Mammary epithelial cell (primary cell): ENCODE results near the gene MGST3.

ENCODE experiments used
- EZH2 ChIP-seq: IDR thresholded peaks from 2 replicates; pipeline ENCODE4 v1.6.1; 2012; ENCODE audit warnings: low read length, inconsistent platforms, borderline replicate concordance
- TF ChIP-seq, protein P1 (sequence below), 2 donors: IDR thresholded peaks in 1 of 2; conservative IDR thresholded peaks in 1 of 2; 2 replicates each; pipeline ENCODE4 v1.5.1; 2011 to 2012; ENCODE audit warnings: inconsistent platforms in 2 of 2, low read length in 2 of 2, mild to moderate bottlenecking in 2 of 2, control low read depth in 1 of 2, low read depth in 1 of 2; ENCODE audit not compliant: insufficient read depth in 1 of 2; ENCODE audit errors: extremely low read depth in 1 of 2

DNA sequence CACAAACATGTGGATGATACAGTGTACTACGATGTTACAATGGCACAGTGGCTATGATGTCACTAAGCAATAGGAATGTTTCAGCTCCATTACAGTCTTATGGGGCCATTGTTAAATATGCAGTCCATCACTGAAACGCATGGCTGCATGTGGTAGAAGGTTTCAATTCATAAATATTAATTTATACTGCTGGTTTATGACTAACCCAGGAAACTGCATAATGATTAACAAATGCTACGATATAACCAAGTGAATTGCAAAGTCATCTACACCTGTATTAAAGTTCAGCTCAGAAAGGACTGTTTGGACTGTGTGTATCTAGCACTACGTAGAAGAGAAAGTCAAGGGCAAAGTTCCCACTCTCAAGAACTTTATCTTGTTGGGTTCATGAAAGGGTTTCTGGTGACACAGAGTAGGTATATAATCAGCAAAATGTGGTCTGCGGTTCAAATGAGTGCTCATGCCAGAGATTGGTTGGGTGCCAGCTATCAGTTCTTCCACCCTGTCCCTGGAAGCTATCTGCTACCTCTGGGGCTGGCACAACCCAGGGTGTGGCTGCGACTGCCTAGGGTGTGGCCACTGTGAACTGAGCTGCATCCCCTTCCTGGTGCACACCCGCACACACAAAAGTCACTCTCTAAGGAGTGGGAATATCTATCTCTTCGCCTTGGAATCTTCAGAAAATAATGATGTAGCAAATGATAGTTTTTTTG lies 14.8 kb downstream of the MGST3 start:
- TF ChIP-seq, protein P1, sequence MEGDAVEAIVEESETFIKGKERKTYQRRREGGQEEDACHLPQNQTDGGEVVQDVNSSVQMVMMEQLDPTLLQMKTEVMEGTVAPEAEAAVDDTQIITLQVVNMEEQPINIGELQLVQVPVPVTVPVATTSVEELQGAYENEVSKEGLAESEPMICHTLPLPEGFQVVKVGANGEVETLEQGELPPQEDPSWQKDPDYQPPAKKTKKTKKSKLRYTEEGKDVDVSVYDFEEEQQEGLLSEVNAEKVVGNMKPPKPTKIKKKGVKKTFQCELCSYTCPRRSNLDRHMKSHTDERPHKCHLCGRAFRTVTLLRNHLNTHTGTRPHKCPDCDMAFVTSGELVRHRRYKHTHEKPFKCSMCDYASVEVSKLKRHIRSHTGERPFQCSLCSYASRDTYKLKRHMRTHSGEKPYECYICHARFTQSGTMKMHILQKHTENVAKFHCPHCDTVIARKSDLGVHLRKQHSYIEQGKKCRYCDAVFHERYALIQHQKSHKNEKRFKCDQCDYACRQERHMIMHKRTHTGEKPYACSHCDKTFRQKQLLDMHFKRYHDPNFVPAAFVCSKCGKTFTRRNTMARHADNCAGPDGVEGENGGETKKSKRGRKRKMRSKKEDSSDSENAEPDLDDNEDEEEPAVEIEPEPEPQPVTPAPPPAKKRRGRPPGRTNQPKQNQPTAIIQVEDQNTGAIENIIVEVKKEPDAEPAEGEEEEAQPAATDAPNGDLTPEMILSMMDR (conservative IDR thresholded peaks at IDR 0.05 in 1 of 2, IDR thresholded peaks at IDR 0.05 in 1 of 2; ENCODE audit: extremely low read depth in 1 of 2, insufficient read depth in 1 of 2, low read depth in 1 of 2, low read length in 2 of 2): no peak
- no peak for TF ChIP-seq EZH2
